MM.1S (cell line): ENCODE results near the gene GRK2.

ENCODE experiments used
- CTCF ChIP-seq: fragments of 300-600 bp; sonication (generic); IDR thresholded peaks from 2 replicates; pipeline ENCODE4 v1.5.1; 2016; ENCODE audit warnings: antibody characterized with exemption, low read length, mixed read lengths
- EZH2 ChIP-seq: fragments of 300-600 bp; sonication (generic); optimal IDR thresholded peaks from 2 replicates; pipeline ENCODE3; 2017; ENCODE audit warnings: low read depth, mild to moderate bottlenecking, antibody characterized with exemption, low read length, mixed read lengths

GRCh38 chr11:67332081-67332691, 65.9 kb downstream of the GRK2 start:
- TF ChIP-seq CTCF (no peak), EZH2 (no peak)
